Endothelial cell of umbilical vein (primary cell): Measurements from ENCODE around the gene PTMA. TPM values are rescaled to one million over a fixed set of nuclear protein-coding genes. Genes with fewer than 3 reads are reported as not detected.

ENCODE experiments used
- BruUV-seq: library from RNA; stranded (reverse); fragments of 400-500 nt; replicated peaks from 2 replicates; lab custom pipeline; 2021; lab: Mats Ljungman, UMichigan
- CTCF ChIA-PET: fragments of 300-600, 350-600 bp; sonication (Branson Sonifier 250); formaldehyde crosslinking; loops from one replicate; lab custom pipeline; 2021; ENCODE audit warnings: antibody characterized with exemption, inconsistent platforms; lab: Charles Lee
- POLR2A ChIA-PET: fragments of 300-600, 350-600 bp; sonication (Branson Sonifier 250); formaldehyde crosslinking; loops from one replicate; lab custom pipeline; 2021; ENCODE audit warnings: antibody characterized with exemption, inconsistent platforms; lab: Charles Lee
- DNase-seq: peaks from one replicate; pipeline ENCODE4 v3.0.0-alpha.2; 2011; ENCODE audit warnings: low read depth, low spot score
- FAIRE-seq: peaks from 2 replicates; lab custom pipeline; 2011; peaks lifted over from hg19 to GRCh38; lab: Jason Lieb, UNC
- H2AFZ ChIP-seq: 2 replicates; pipeline ENCODE4 v1.6.0; 2012; ENCODE audit warnings: low read depth, low read length, control low read depth, inconsistent platforms
- H3K27ac ChIP-seq: 2 replicates; pipeline ENCODE4 v1.5.1; 2011; ENCODE audit warnings: low read depth, mild to moderate bottlenecking, control low read depth, low read length, moderate library complexity; ENCODE audit not compliant: insufficient read depth
- H3K27me3 ChIP-seq, 2 experiments: 2 replicates each; pipeline versions ENCODE4 v1.6.0 to v1.6.1; 2011; ENCODE audit warnings: low read length in 2 of 2, mixed read lengths in 1 of 2; ENCODE audit not compliant: control insufficient read depth in 2 of 2, insufficient read depth in 2 of 2
- H3K36me3 ChIP-seq, 2 experiments: 2 replicates in 1 of 2; 3 replicates in 1 of 2; pipeline ENCODE4 v1.5.1; 2011; ENCODE audit warnings: low read length in 2 of 2, mild to moderate bottlenecking in 1 of 2, moderate library complexity in 1 of 2; ENCODE audit not compliant: control insufficient read depth in 2 of 2, insufficient read depth in 2 of 2; ENCODE audit errors: extremely low read depth in 1 of 2
- H3K4me1 ChIP-seq: 3 replicates; pipeline ENCODE4 v1.5.1; 2011; ENCODE audit warnings: mild to moderate bottlenecking, low read length; ENCODE audit not compliant: control insufficient read depth, insufficient read depth; ENCODE audit errors: extremely low read depth
- H3K4me2 ChIP-seq: 2 replicates; pipeline ENCODE4 v1.6.1; 2011; ENCODE audit warnings: low read length, control low read depth, mixed read lengths; ENCODE audit not compliant: insufficient read depth
- H3K4me3 ChIP-seq, 3 experiments: fragments of 200-600 bp in 1 of 3; sonication (generic), shearing (Covaris generic) in 1 of 3; replicated peaks in 1 of 3; 2 replicates each; pipeline ENCODE4 v1.5.1; 2011 to 2016; ENCODE audit warnings: control low read depth in 3 of 3, low read length in 3 of 3, mild to moderate bottlenecking in 2 of 3, inconsistent platforms in 1 of 3, low read depth in 1 of 3, moderate library complexity in 1 of 3; ENCODE audit not compliant: insufficient read depth in 1 of 3
- H3K79me2 ChIP-seq: 2 replicates; pipeline ENCODE4 v1.6.0; 2012; ENCODE audit warnings: low read length, inconsistent platforms; ENCODE audit not compliant: control insufficient read depth, insufficient read depth
- H3K9ac ChIP-seq: replicated peaks from 2 replicates; pipeline ENCODE3; 2011; ENCODE audit warnings: low read length, control low read depth; ENCODE audit not compliant: insufficient read depth; ENCODE audit errors: extremely low read depth
- H3K9me1 ChIP-seq: replicated peaks from 3 replicates; pipeline ENCODE4 v1.6.0; 2011; ENCODE audit warnings: mild to moderate bottlenecking, low read length; ENCODE audit not compliant: control insufficient read depth, insufficient read depth; ENCODE audit errors: extremely low read depth
- H3K9me3 ChIP-seq: replicated peaks from 2 replicates; pipeline ENCODE4 v1.5.1; 2012; ENCODE audit warnings: low read length, inconsistent platforms; ENCODE audit not compliant: control insufficient read depth, insufficient read depth
- H4K20me1 ChIP-seq: replicated peaks from 2 replicates; pipeline ENCODE3; 2011; ENCODE audit warnings: mild to moderate bottlenecking, low read length; ENCODE audit not compliant: control insufficient read depth, insufficient read depth; ENCODE audit errors: extremely low read depth
- CTCF ChIP-seq, 2 donors: IDR thresholded peaks; 1 replicate in 1 of 2; 2 replicates in 1 of 2; pipeline ENCODE4 v1.5.1; 2011; ENCODE audit warnings: low read length in 2 of 2, mild to moderate bottlenecking in 2 of 2, moderate library complexity in 2 of 2, control low read depth in 1 of 2, inconsistent platforms in 1 of 2, low read depth in 1 of 2; ENCODE audit not compliant: insufficient read depth in 1 of 2; ENCODE audit errors: extremely low read depth in 1 of 2
- EZH2 ChIP-seq: IDR thresholded peaks from 2 replicates; pipeline ENCODE4 v1.6.1; 2012; ENCODE audit warnings: borderline replicate concordance, low read depth, mild to moderate bottlenecking, moderate library complexity, low read length, inconsistent platforms; ENCODE audit not compliant: severe bottlenecking
- FOS ChIP-seq: IDR thresholded peaks from 2 replicates; pipeline ENCODE4 v1.6.1; 2011; ENCODE audit warnings: mild to moderate bottlenecking, low read length, moderate library complexity, borderline replicate concordance; ENCODE audit not compliant: insufficient read depth
- GATA2 ChIP-seq: IDR thresholded peaks from 2 replicates; pipeline ENCODE4 v1.7.0; 2011; ENCODE audit warnings: low read depth, mild to moderate bottlenecking, moderate library complexity, mixed read lengths, low read length; ENCODE audit not compliant: insufficient read length, insufficient read depth
- JUN ChIP-seq: IDR thresholded peaks from 2 replicates; pipeline ENCODE4 v1.6.1; 2011; ENCODE audit warnings: borderline replicate concordance, low read depth; ENCODE audit not compliant: insufficient read length, insufficient read depth
- MAX ChIP-seq: IDR thresholded peaks from 2 replicates; pipeline ENCODE4 v1.6.1; 2011; ENCODE audit not compliant: insufficient read depth, insufficient read length
- MYC ChIP-seq: IDR thresholded peaks from one replicate; pipeline ENCODE4 v1.6.1; 2011; ENCODE audit warnings: mild to moderate bottlenecking, low read depth, low read length
- POLR2A ChIP-seq: IDR thresholded peaks from 2 replicates; pipeline ENCODE4 v1.6.1; 2012; ENCODE audit warnings: low read depth, mild to moderate bottlenecking, control low read depth, low read length
- POLR2AphosphoS5 ChIP-seq: IDR thresholded peaks from 2 replicates; pipeline ENCODE4 v1.6.1; 2012; ENCODE audit warnings: low read depth, mild to moderate bottlenecking, control low read depth, low read length, moderate library complexity; ENCODE audit not compliant: insufficient read depth
- dilution Hi-C: fragments of 300-500 bp; cut with MboI; formaldehyde crosslinking; loops from one replicate; pipeline ENCODE4 v1.15.0; 2019; ENCODE audit warnings: low sequenced_read_pairs; ENCODE audit not compliant: extremely low pct_ligation_motif_present
- intact Hi-C: fragments of 100-400 bp; cut with micrococcal nuclease; formaldehyde crosslinking; loops from one replicate; pipeline ENCODE4 v1.10.0; 2022
- polyA plus RNA-seq, 4 experiments: library from polyadenylated mRNA; depleted of rRNA in 3 of 4; stranded (reverse) in 3 of 4; unstranded in 1 of 4; fragments of >200 nt; gene quantifications; 2 replicates each; pipeline versions ENCODE4 v1.2.1 to v1.2.3, GENCODE V29; 2011 to 2012; ENCODE audit warnings: missing spikeins in 1 of 4
- total RNA-seq: library from RNA; stranded (reverse); gene quantifications from 2 replicates; pipeline ENCODE4 v1.2.3, GENCODE V29; 2021

PTMA gene
- total and polyA plus RNA-seq, 2 donors (not counting 3 experiments of a cell fraction or from before 2014, with no cell fraction given): 404 to 1,488 TPM

GRCh38 chr2:231717281-231718171 lies 9.2 kb downstream of the PTMA start:
- POLR2A ChIA-PET: interaction anchor here (0.7 kb wide), 1 partner anchor 10 kb away, joined by 3 read pairs; no protein-coding TSS in a partner anchor

More at GRCh38 chr2:231717281-231718171, 9.2 kb downstream of the PTMA start:
- dilution Hi-C loops: no loop called here
- intact Hi-C loops: loop anchor here (2.0 kb wide), 1 partner anchor 75 kb away; no protein-coding TSS in a partner anchor
- TF ChIP-seq JUN: no peak
- no peak for TF ChIP-seq POLR2AphosphoS5
- TF ChIP-seq EZH2: no peak
- TF ChIP-seq CTCF (IDR thresholded peaks at IDR 0.05; ENCODE audit: extremely low read depth in 1 of 2, insufficient read depth in 1 of 2, low read depth in 1 of 2, low read length in 2 of 2): no peak
- no peak for TF ChIP-seq MYC
- no peak for TF ChIP-seq POLR2A
- no peak for TF ChIP-seq GATA2
- TF ChIP-seq MAX: no peak
- TF ChIP-seq FOS: no peak
- DNase-seq (no peak), FAIRE-seq (no peak)
- H4K20me1 ChIP-seq: no peaks in the 10 kb centered on the region
- CTCF ChIA-PET: interaction anchor here (1.0 to 13.8 kb wide), 7 partner anchors 9 to 117 kb away, joined by 3 to 583 read pairs (median 30); partner anchors contain the start of genes COPS7B and PTMA
- no peak overlapping the region for H2AFZ ChIP-seq
- H3K36me3 ChIP-seq: peaks cover under 1 to 7% of the 10 kb centered on the region in 2 experiments
- H3K27ac ChIP-seq: no peak overlapping the region
- H3K27me3 ChIP-seq: no peaks in the 10 kb centered on the region
- H3K9me3 ChIP-seq: no peaks in the 10 kb centered on the region
- peaks cover under 1% of the 10 kb centered on the region for H3K79me2 ChIP-seq
- no peak overlapping the region for H3K4me2 ChIP-seq
- H3K4me1 ChIP-seq: peaks cover 14% of the 10 kb centered on the region
- no TSS peak for BruUV-seq
- no peaks in the 10 kb centered on the region for H3K9me1 ChIP-seq
- H3K9ac ChIP-seq: no peak overlapping the region
- H3K4me3 ChIP-seq: no peak overlapping the region
